Osteoblast (primary cell): ENCODE data around the gene HAUS3. TPM values are rescaled to one million over a fixed set of nuclear protein-coding genes. Genes with fewer than 3 reads are reported as not detected.

Source experiments
- DNase-seq: peaks from one replicate; pipeline ENCODE4 v3.0.0; 2011; ENCODE audit warnings: low spot score, mixed read lengths; ENCODE audit not compliant: insufficient read length; ENCODE audit errors: missing footprints
- H2AFZ ChIP-seq: 2 replicates; pipeline ENCODE4 v1.6.0; 2011; ENCODE audit warnings: mild to moderate bottlenecking, low read length
- H3K27ac ChIP-seq: 2 replicates; pipeline ENCODE4 v1.5.1; 2011; ENCODE audit warnings: mild to moderate bottlenecking, low read depth, low read length, moderate library complexity
- H3K27me3 ChIP-seq: 2 replicates; pipeline ENCODE4 v1.6.0; 2012; ENCODE audit warnings: mild to moderate bottlenecking, control low read depth, inconsistent platforms, low read length, moderate library complexity; ENCODE audit not compliant: insufficient read depth
- H3K36me3 ChIP-seq: 2 replicates; pipeline ENCODE4 v1.5.1; 2011; ENCODE audit warnings: mild to moderate bottlenecking, low read length, control low read depth, moderate library complexity; ENCODE audit not compliant: insufficient read depth
- H3K4me1 ChIP-seq: 2 replicates; pipeline ENCODE4 v1.5.1; 2011; ENCODE audit warnings: mild to moderate bottlenecking, low read length, control low read depth, moderate library complexity; ENCODE audit not compliant: insufficient read depth
- H3K4me2 ChIP-seq: 2 replicates; pipeline ENCODE4 v1.6.0; 2011; ENCODE audit warnings: mild to moderate bottlenecking, low read length; ENCODE audit not compliant: insufficient read depth
- H3K4me3 ChIP-seq: fragments of 200-600 bp; sonication (generic); 3 replicates; pipeline ENCODE4 v1.5.1; 2012; ENCODE audit warnings: mild to moderate bottlenecking, low read length, inconsistent platforms; ENCODE audit not compliant: insufficient read depth
- H3K79me2 ChIP-seq: 2 replicates; pipeline ENCODE4 v1.6.0; 2012; ENCODE audit warnings: mild to moderate bottlenecking, low read length, control low read depth, inconsistent platforms; ENCODE audit not compliant: insufficient read depth
- H3K9me3 ChIP-seq: 2 replicates; pipeline ENCODE4 v1.5.1; 2011; ENCODE audit warnings: low read depth, low read length, control low read depth
- H4K20me1 ChIP-seq: 2 replicates; pipeline ENCODE4 v1.6.0; 2012; ENCODE audit warnings: mild to moderate bottlenecking, low read length, control low read depth; ENCODE audit not compliant: insufficient read depth
- CTCF ChIP-seq: IDR thresholded peaks from 2 replicates; pipeline ENCODE4 v1.5.1; 2011; ENCODE audit warnings: mild to moderate bottlenecking, low read depth, low read length, moderate library complexity; ENCODE audit errors: extremely low read depth
- total RNA-seq: library from RNA; depleted of rRNA; stranded (reverse); fragments of >200 nt; gene quantifications from 2 replicates; pipeline ENCODE4 v1.2.3, GENCODE V29; 2012

HAUS3 gene
- total RNA-seq, 1 donor = 8.7 TPM

GRCh38 chr4:2252530-2253091 lies 10.7 kb upstream of the HAUS3 start:
- Histone ChIP-seq H3K36me3 (peaks cover 41% of the 10 kb centered on the region), H3K27me3 (no peaks in the 10 kb centered on the region), H3K4me1 (peaks cover 18% of the 10 kb centered on the region), H3K4me2 (no peak overlapping the region), H3K9me3 (no peaks in the 10 kb centered on the region), H4K20me1 (peaks cover 68% of the 10 kb centered on the region), H3K27ac (no peak overlapping the region), H2AFZ (no peak overlapping the region), H3K79me2 (peaks cover 39% of the 10 kb centered on the region), H3K4me3 (no peak overlapping the region)
- no peak for TF ChIP-seq CTCF
- peak; percentile 57 for DNase-seq

- DNase-seq = peak; percentile 58
- Histone ChIP-seq H2AFZ (no peak overlapping the region), H3K36me3 (peaks cover 40% of the 10 kb centered on the region), H3K27ac (no peak overlapping the region), H3K79me2 (peaks cover 33% of the 10 kb centered on the region), H3K4me3 (no peak overlapping the region), H3K4me1 (peaks cover 14% of the 10 kb centered on the region), H3K9me3 (no peaks in the 10 kb centered on the region), H3K4me2 (no peak overlapping the region), H3K27me3 (no peaks in the 10 kb centered on the region), H4K20me1 (peaks cover 61% of the 10 kb centered on the region)
- no peak for TF ChIP-seq CTCF
Observed at GRCh38 chr4:2251795-2252529, 10.0 kb upstream of the HAUS3 start.

GRCh38 chr4:2251073-2251794 lies 9.3 kb upstream of the HAUS3 start:
- peaks cover 54% of the 10 kb centered on the region for H4K20me1 ChIP-seq
- H3K9me3 ChIP-seq = no peaks in the 10 kb centered on the region
- no peak overlapping the region for H3K4me3 ChIP-seq
- no peak overlapping the region for H3K4me2 ChIP-seq
- H3K36me3 ChIP-seq = peaks cover 36% of the 10 kb centered on the region
- H3K4me1 ChIP-seq = peaks cover 6% of the 10 kb centered on the region
- DNase-seq = peak; percentile 75
- H3K27me3 ChIP-seq = no peaks in the 10 kb centered on the region
- peaks cover 27% of the 10 kb centered on the region for H3K79me2 ChIP-seq
- H3K27ac ChIP-seq = no peak overlapping the region
- H2AFZ ChIP-seq = no peak overlapping the region
- no peak for TF ChIP-seq CTCF
